ENCODE measurements around the gene CHAD.

- TF ChIP-seq CTCF (IDR thresholded peaks at IDR 0.05) (no peak), POLR2AphosphoS5 (IDR thresholded peaks at IDR 0.05) (no peak)
Observed at GRCh38 chr17:50467855-50468303, 801 bp downstream of the CHAD start.

Measured in prostate gland (tissue), 2 donors.